ENCODE results near the gene NPTXR.

The NPTXR gene

DNA sequence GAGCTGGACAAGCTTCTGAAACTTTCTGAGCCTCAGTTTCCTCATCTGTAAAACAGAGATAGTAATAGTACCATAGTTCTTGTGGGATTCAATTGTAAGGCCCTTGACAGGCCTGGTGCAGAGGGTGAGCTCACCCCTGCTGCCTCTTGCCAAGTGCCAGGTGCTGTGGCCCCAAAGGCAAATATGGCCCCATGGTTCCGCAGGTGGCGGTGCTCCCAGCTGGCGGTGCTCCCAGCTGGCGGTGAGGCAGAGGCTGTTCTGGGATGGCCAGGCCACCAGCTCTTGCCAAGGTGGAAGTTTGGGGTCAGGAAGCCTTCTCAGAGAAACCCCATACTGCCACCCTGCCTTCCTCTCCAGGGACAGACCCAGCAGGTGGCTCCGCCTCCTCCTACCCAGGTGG, 8.8 kb downstream of the NPTXR start:
- TF ChIP-seq, protein P1, sequence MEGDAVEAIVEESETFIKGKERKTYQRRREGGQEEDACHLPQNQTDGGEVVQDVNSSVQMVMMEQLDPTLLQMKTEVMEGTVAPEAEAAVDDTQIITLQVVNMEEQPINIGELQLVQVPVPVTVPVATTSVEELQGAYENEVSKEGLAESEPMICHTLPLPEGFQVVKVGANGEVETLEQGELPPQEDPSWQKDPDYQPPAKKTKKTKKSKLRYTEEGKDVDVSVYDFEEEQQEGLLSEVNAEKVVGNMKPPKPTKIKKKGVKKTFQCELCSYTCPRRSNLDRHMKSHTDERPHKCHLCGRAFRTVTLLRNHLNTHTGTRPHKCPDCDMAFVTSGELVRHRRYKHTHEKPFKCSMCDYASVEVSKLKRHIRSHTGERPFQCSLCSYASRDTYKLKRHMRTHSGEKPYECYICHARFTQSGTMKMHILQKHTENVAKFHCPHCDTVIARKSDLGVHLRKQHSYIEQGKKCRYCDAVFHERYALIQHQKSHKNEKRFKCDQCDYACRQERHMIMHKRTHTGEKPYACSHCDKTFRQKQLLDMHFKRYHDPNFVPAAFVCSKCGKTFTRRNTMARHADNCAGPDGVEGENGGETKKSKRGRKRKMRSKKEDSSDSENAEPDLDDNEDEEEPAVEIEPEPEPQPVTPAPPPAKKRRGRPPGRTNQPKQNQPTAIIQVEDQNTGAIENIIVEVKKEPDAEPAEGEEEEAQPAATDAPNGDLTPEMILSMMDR (IDR thresholded peaks at IDR 0.05): no peak
- H3K27me3 ChIP-seq: peaks cover 29% of the 10 kb centered on the region
- no peaks in the 10 kb centered on the region for H3K4me1 ChIP-seq (ENCODE audit: control insufficient read depth in 1 of 2, insufficient read depth in 1 of 2, low read depth in 1 of 2, low read length in 1 of 2)
- H3K9me3 ChIP-seq: no peaks in the 10 kb centered on the region
- no peak overlapping the region for H3K4me3 ChIP-seq (ENCODE audit: low read depth in 1 of 2, low read length in 1 of 2)
- no peaks in the 10 kb centered on the region for H3K36me3 ChIP-seq
- H3K27ac ChIP-seq: no peak overlapping the region

DNA sequence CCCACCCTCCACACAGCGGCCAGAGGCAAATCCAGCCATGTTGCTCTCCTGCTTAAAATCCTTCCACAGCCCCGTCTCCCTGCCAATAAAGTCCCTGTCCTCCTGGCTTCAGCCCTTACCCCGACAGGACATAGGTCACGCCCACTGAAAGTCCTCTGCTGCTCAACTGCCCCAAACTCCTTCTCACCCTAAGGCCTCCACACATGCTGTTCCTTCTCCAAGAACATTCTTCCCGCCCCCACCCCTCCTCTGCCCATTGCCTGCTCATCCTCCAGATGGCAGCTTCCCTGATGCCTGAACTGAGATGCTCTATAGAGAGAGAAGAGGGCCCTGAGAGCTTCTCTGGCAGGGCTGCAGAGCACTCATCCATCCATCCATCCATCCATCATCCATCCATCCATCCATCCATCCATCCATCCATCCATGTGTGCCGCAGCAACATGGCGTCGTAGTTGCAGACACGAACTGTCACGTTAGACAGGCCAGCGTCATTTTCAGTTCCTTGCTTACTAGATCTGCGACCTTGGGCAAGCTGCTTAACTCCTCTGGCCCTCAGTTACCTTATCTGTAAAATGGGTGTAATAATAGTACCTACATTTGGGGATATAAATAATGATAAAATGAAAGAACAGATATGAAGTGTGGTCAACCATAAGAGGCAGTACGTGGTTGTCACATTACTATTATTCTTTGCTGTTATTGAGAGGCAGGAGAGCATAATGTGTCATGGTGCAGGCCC, 9.4 kb downstream of the NPTXR start:
- TF ChIP-seq, protein P1 (IDR thresholded peaks at IDR 0.05): no peak
- Histone ChIP-seq H3K36me3 (no peaks in the 10 kb centered on the region), H3K27ac (no peak overlapping the region), H3K4me3 (ENCODE audit: low read depth in 1 of 2, low read length in 1 of 2) (no peak overlapping the region), H3K27me3 (peaks cover 23% of the 10 kb centered on the region), H3K4me1 (ENCODE audit: control insufficient read depth in 1 of 2, insufficient read depth in 1 of 2, low read depth in 1 of 2, low read length in 1 of 2) (no peaks in the 10 kb centered on the region), H3K9me3 (no peaks in the 10 kb centered on the region)

DNA sequence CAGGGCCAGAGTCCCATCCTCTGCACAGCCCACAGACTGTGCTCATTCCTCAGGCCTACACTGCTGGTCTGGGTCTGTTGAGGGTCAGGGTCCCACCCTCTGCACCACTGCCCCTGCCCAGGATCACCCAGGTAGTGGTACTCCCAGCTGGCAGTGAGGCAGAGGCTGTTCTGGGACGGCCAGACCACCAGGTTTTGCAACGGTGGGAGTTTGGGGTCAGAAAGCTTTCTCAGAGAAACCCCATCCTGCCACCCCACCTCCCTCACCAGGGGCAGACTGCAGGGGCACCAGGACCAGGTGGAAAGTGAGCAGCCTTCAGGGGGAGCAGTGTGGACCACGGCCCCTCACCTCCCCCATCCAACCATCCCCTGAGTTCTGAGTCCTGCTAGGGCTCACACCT, 10.8 kb downstream of the NPTXR start:
- Histone ChIP-seq H3K27me3 (peaks cover 12% of the 10 kb centered on the region), H3K36me3 (no peaks in the 10 kb centered on the region), H3K4me1 (ENCODE audit: control insufficient read depth in 1 of 2, insufficient read depth in 1 of 2, low read depth in 1 of 2, low read length in 1 of 2) (no peaks in the 10 kb centered on the region), H3K4me3 (ENCODE audit: low read depth in 1 of 2, low read length in 1 of 2) (no peak overlapping the region), H3K27ac (no peak overlapping the region), H3K9me3 (no peaks in the 10 kb centered on the region)
- TF ChIP-seq, protein P1 (IDR thresholded peaks at IDR 0.05): no peak

DNA sequence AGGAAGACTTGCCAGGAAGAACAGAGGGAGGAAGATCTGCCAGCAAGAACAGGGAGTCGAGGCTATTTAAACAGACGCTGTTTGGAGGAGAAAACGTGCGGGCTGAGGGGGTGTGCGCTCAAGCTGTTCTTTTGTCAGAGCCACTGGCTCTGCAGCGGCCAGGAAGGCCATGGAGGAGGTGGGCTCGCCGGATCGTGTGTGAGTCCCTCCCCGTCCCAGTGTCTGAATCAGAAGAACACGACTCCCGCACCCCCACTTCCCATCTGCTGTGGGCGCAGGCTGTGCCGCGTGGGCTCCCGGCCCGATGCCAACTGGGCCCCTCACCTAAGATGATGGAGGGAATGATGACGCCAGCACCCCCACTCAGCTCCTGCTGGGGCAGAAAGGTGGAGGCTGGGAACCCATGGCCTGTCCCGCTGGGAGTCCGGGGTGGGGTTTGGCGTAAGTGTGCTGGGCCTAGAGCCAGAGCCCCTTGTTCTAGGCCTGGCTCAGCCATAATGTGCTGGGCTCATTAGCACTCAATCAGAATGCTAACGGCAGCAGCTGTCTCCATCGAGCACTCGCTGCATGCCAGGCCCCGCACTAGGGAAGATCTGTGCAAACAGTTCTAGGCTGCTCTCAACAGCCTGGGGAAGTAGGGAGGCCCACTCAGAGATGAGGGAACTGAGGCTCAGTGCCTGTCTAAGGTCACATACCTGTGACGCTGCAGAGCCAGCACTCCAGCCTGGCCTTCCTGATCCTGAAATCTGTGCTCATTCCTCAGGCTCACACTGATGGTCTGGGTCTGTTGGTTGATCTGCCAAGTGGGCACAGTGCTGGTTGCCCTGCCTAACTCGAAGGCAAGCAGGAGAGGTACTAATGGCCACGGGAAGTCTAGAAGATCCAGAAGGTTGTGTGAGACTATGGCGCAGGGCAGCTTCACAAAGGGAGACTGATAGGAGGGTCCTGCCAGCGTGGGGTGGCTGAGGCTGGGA, 11.5 kb downstream of the NPTXR start:
- Histone ChIP-seq H3K4me1 (ENCODE audit: control insufficient read depth in 1 of 2, insufficient read depth in 1 of 2, low read depth in 1 of 2, low read length in 1 of 2) (no peaks in the 10 kb centered on the region), H3K36me3 (no peaks in the 10 kb centered on the region), H3K27ac (no peak overlapping the region), H3K27me3 (peaks cover 6% of the 10 kb centered on the region), H3K4me3 (ENCODE audit: low read depth in 1 of 2, low read length in 1 of 2) (no peak overlapping the region), H3K9me3 (no peaks in the 10 kb centered on the region)
- TF ChIP-seq, protein P1 (IDR thresholded peaks at IDR 0.05): no peak

DNA sequence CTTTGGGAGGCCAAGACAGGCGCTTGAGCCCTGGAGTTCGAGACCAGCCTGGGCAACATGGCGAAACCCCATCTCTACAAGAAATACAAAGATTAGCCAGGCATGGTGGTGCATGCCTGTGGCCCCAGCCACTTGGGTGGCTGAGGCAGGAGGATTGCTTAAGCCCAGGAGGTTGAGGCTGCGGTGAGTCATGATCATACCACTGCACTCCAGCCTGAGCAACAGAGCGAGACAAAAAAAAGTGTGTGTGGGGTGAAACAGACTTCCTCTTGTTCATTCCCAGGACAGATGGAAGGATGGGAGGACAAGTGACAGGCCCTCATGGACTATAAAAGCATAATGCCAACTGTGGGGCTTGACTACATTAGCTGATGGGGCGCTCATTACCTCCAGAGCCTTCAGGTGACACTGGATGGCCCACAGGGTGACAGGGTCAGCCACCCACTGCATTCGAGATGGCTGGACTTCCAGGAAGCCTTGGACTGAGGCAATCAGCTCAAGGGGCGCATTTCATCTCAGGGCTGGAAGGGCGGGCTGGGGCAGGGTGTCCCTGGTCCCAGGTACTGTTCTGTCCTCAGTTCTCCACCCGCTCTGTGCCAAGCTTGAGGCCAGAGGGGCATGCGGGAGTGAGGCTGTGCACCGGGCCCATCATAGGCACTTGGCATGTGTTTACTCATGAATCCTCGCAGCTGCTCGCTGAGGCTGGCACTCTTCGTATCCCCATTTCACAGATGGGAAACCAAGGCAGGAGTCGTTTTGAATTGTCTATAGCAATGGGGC, 12.5 kb downstream of the NPTXR start:
- H3K27me3 ChIP-seq: no peaks in the 10 kb centered on the region
- TF ChIP-seq, protein P1 (IDR thresholded peaks at IDR 0.05): no peak
- no peaks in the 10 kb centered on the region for H3K9me3 ChIP-seq
- H3K4me3 ChIP-seq (ENCODE audit: low read depth in 1 of 2, low read length in 1 of 2): no peak overlapping the region
- no peaks in the 10 kb centered on the region for H3K4me1 ChIP-seq (ENCODE audit: control insufficient read depth in 1 of 2, insufficient read depth in 1 of 2, low read depth in 1 of 2, low read length in 1 of 2)
- H3K27ac ChIP-seq: no peak overlapping the region
- H3K36me3 ChIP-seq: no peaks in the 10 kb centered on the region

Data from neutrophil (primary cell).